Testis (tissue), 3 donors: ENCODE data around the gene PPP2R2C. TPM values are rescaled to one million over a fixed set of nuclear protein-coding genes. Genes with fewer than 3 reads are reported as not detected.

Experiments used
- DNase-seq: peaks from one replicate; pipeline ENCODE4 v3.0.0-alpha.2; 2019
- H3K27ac ChIP-seq, 2 donors: fragments of 200-600 bp; sonication (generic); one replicate each; pipeline ENCODE4 v1.5.1; 2019
- H3K27me3 ChIP-seq: fragments of 200-600 bp; sonication (generic); one replicate; pipeline ENCODE4 v1.5.1; 2019
- H3K36me3 ChIP-seq: fragments of 200-600 bp; sonication (generic); one replicate; pipeline ENCODE4 v1.5.1; 2017; ENCODE audit warnings: low read depth; ENCODE audit errors: missing control alignments
- H3K4me1 ChIP-seq: fragments of 200-600 bp; sonication (generic); one replicate; pipeline ENCODE4 v1.5.1; 2019
- H3K4me3 ChIP-seq, 2 donors: fragments of 200-600 bp; sonication (generic); one replicate each; pipeline ENCODE4 v1.5.1; 2017 to 2019
- H3K9me3 ChIP-seq: fragments of 200-600 bp; sonication (generic); one replicate; pipeline ENCODE4 v1.5.1; 2017
- CTCF ChIP-seq, 3 experiments: fragments of 450-650 bp in 2 of 3; fragments of 200-600 bp in 1 of 3; sonication (generic) in 1 of 3; IDR thresholded peaks; one replicate each; pipeline ENCODE4 v1.5.1; 2016 to 2019; ENCODE audit warnings: antibody characterized with exemption in 3 of 3, mild to moderate bottlenecking in 2 of 3, moderate library complexity in 1 of 3
- POLR2A ChIP-seq: fragments of 450-650 bp; IDR thresholded peaks from one replicate; pipeline ENCODE4 v1.6.1; 2017; ENCODE audit warnings: antibody characterized with exemption, mild to moderate bottlenecking, moderate library complexity
- WGBS, 2 donors: methylation state at CpG; one replicate each; pipeline ENCODE4 v1.1.5; 2018; 5-methylcytosine and 5-hydroxymethylcytosine counted together
- intact Hi-C: fragments of 100-400 bp; cut with DNase I; formaldehyde crosslinking; loops from one replicate; pipeline ENCODE4 v1.15.1; 2023; ENCODE audit warnings: low total_unique reads
- polyA plus RNA-seq: library from polyadenylated mRNA; stranded (reverse); fragments of 350-450 nt; fragmentation: Illumina TruSeq; extraction: RNeasy Lipid Tissue Mini Kit (QIAGEN cat#74804); gene quantifications from one replicate; pipeline ENCODE4 v1.2.3, GENCODE V29; 2014; ENCODE audit warnings: low read depth, low replicate concordance; ENCODE audit not compliant: insufficient read depth
- total RNA-seq, 2 donors: library from RNA; depleted of rRNA; stranded (reverse); fragments of >200 nt; gene quantifications; one replicate each; pipeline ENCODE4 v1.2.3, GENCODE V29; 2016

The PPP2R2C gene
- total and polyA plus RNA-seq, 3 donors from 2014 or later, result 7.9 to 20.4 (median 13.1) TPM

DNA sequence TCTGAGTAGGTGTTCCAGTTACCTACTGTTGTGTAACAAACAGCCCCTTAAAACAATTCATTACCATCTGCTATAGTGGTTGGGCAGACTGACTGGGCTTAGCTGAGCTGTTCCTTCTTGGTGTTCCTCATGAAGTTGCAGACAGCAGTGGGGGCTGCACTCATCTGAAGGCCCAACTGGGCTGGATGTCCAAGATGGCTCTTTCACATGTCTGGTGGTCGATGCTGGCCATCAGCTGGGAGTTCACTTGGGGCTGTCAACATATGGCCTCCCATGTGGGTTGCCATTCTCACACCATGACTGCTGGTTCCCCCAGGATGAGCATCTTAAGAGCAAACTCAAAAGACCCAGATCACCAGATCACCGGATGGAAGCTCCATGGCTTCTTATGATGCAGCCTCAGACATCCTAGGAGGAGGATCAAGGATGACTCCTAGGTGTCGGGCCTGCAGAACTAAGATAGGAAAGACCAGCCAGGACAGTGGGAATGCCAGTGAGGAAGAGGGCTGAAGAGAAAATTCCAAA lies 34.3 kb upstream of the PPP2R2C start:
- WGBS, 2 donors, result 84 to 92% methylated on average over 3 of the region's 3 CpGs
- H3K4me3 ChIP-seq, result no peak overlapping the region
- TF ChIP-seq POLR2A (no peak), CTCF (IDR thresholded peaks at IDR 0.05) (no peak)
- no peak for DNase-seq
- no peaks in the 10 kb centered on the region for H3K4me1 ChIP-seq
- no peaks in the 10 kb centered on the region for H3K9me3 ChIP-seq
- no peaks in the 10 kb centered on the region for H3K36me3 ChIP-seq
- H3K27ac ChIP-seq, result no peak overlapping the region
- H3K27me3 ChIP-seq, result no peaks in the 10 kb centered on the region
- intact Hi-C loops, result no loop called here

DNA sequence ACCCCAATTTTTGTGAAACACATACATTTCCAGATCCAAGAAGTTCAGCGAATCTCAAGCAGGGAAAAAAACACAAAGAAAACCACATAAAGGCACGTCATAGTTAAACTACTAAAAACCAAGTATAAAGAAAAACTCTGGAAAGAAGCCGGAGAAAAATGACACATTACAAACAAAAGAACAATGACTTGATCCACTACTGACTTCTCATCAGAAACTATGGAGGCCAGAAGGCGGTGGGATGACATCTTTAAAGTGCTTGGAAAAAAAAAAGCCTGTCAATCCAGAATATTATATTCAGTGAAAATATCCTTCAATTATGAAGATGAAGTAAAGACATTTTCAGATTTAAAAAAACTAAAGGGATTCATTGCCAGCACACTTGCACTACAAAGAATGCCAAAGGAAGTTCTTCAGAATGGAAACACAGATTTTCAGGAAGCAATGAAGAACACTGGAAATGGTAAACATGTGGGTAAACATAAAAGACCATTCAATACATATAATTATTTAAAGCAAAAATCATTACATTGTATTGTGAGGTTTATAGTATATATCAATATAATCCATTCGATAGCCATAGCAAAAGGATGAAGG lies 32.6 kb upstream of the PPP2R2C start:
- no peak for TF ChIP-seq POLR2A
- Histone ChIP-seq H3K27me3 (no peaks in the 10 kb centered on the region), H3K4me1 (no peaks in the 10 kb centered on the region), H3K27ac (no peak overlapping the region), H3K4me3 (no peak overlapping the region), H3K36me3 (no peaks in the 10 kb centered on the region), H3K9me3 (no peaks in the 10 kb centered on the region)
- DNase-seq, result no peak
- intact Hi-C loops, result no loop called here
- WGBS, 2 donors, result 83 to 86% methylated on average over 5 of the region's 5 CpGs

- H3K36me3 ChIP-seq, result no peaks in the 10 kb centered on the region
- H3K27ac ChIP-seq, result no peak overlapping the region
- no peak for DNase-seq
- no peak overlapping the region for H3K4me3 ChIP-seq
- intact Hi-C loops, result no loop called here
- WGBS, 2 donors, result 74 to 83% methylated on average over 6 of the region's 6 CpGs
- no peaks in the 10 kb centered on the region for H3K27me3 ChIP-seq
- no peaks in the 10 kb centered on the region for H3K4me1 ChIP-seq
- no peak for TF ChIP-seq POLR2A
- no peak for TF ChIP-seq CTCF (IDR thresholded peaks at IDR 0.05)
- H3K9me3 ChIP-seq, result no peaks in the 10 kb centered on the region
Observed at GRCh38 chr4:6502747-6503465, 30.5 kb upstream of the PPP2R2C start.

DNA sequence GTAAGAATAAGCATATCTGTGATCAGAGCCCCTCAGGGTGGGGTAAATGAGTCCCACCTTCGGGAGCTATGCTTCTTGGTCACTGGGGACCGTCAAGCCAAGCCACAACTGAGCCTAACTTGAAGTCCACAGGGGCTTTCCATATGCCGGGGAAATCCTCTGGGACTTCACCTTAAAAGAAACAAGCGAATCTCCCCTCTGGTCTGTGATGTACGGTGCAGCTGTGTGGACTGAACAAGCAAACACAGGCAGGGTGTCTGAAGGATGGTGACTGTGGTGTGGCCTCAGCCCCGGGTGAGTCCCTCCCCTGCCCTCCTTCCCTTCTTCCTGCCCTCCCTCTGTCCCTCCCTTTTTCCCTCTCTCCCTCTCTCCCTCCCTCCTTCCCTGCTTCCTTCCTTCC lies 29.7 kb upstream of the PPP2R2C start:
- intact Hi-C loops, result no loop called here
- Histone ChIP-seq H3K27me3 (no peaks in the 10 kb centered on the region), H3K9me3 (no peaks in the 10 kb centered on the region), H3K4me1 (no peaks in the 10 kb centered on the region), H3K4me3 (no peak overlapping the region), H3K27ac (no peak overlapping the region), H3K36me3 (no peaks in the 10 kb centered on the region)
- DNase-seq, result no peak
- 81 to 82% methylated on average over 6 of the region's 6 CpGs for WGBS, 2 donors
- no peak for TF ChIP-seq POLR2A
- TF ChIP-seq CTCF (IDR thresholded peaks at IDR 0.05), result no peak

GRCh38 chr4:6501171-6501570 lies 28.8 kb upstream of the PPP2R2C start:
- Histone ChIP-seq H3K36me3 (no peaks in the 10 kb centered on the region), H3K27me3 (no peaks in the 10 kb centered on the region), H3K4me1 (no peaks in the 10 kb centered on the region), H3K4me3 (no peak overlapping the region), H3K27ac (no peak overlapping the region), H3K9me3 (no peaks in the 10 kb centered on the region)
- intact Hi-C loops, result no loop called here
- TF ChIP-seq CTCF (IDR thresholded peaks at IDR 0.05) (no peak), POLR2A (no peak)
- WGBS, 2 donors, result 80 to 91% methylated on average over 2 to 4 of the region's 4 CpGs
- no peak for DNase-seq
